Trophoblast cell (in vitro differentiated cells and primary cell): ENCODE measurements around the gene DSE.

Experiments used
- DNase-seq, 2 donors: peaks; one replicate each; pipeline ENCODE4 v3.0.0-alpha.2; 2016
- H2AFZ ChIP-seq: 2 replicates; pipeline ENCODE4 v1.6.1; 2013; ENCODE audit warnings: low read length, moderate library complexity, mild to moderate bottlenecking; ENCODE audit not compliant: insufficient read depth, poor library complexity
- H2AK5ac ChIP-seq: 2 replicates; pipeline ENCODE4 v1.6.1; 2013; ENCODE audit warnings: mild to moderate bottlenecking, low read length
- H2BK120ac ChIP-seq: 2 replicates; pipeline ENCODE4 v1.6.1; 2013; ENCODE audit warnings: low read length, mild to moderate bottlenecking, moderate library complexity; ENCODE audit not compliant: insufficient read depth, poor library complexity
- H2BK12ac ChIP-seq: 2 replicates; pipeline ENCODE4 v1.6.1; 2013; ENCODE audit warnings: mild to moderate bottlenecking, low read length, moderate library complexity
- H2BK5ac ChIP-seq: 2 replicates; pipeline ENCODE4 v1.6.1; 2013; ENCODE audit warnings: low read length, low read depth, moderate library complexity, mild to moderate bottlenecking; ENCODE audit not compliant: poor library complexity
- H3K14ac ChIP-seq: 2 replicates; pipeline ENCODE4 v1.6.1; 2013; ENCODE audit warnings: mild to moderate bottlenecking, low read length
- H3K18ac ChIP-seq: 2 replicates; pipeline ENCODE4 v1.6.1; 2013; ENCODE audit warnings: mild to moderate bottlenecking, low read length
- H3K23ac ChIP-seq: 2 replicates; pipeline ENCODE4 v1.6.1; 2013; ENCODE audit warnings: low read length
- H3K27ac ChIP-seq: 2 replicates; pipeline ENCODE4 v1.5.1; 2013; ENCODE audit warnings: low read depth, mild to moderate bottlenecking, inconsistent platforms, low read length, moderate library complexity
- H3K27me3 ChIP-seq: 2 replicates; pipeline ENCODE4 v1.6.1; 2013; ENCODE audit warnings: inconsistent platforms, mild to moderate bottlenecking, low read length, moderate library complexity; ENCODE audit not compliant: insufficient read depth
- H3K36me3 ChIP-seq, 2 experiments: 1 replicate in 1 of 2; 2 replicates in 1 of 2; pipeline ENCODE4 v1.6.1; 2013; ENCODE audit warnings: low read length in 2 of 2, mild to moderate bottlenecking in 2 of 2, moderate library complexity in 1 of 2; ENCODE audit not compliant: insufficient read depth in 2 of 2, control insufficient read depth in 1 of 2
- H3K4ac ChIP-seq: 2 replicates; pipeline ENCODE4 v1.6.1; 2013; ENCODE audit warnings: low read depth, mild to moderate bottlenecking, low read length, moderate library complexity
- H3K4me1 ChIP-seq, 2 experiments: 1 replicate in 1 of 2; 2 replicates in 1 of 2; pipeline ENCODE4 v1.6.1; 2013; ENCODE audit warnings: low read length in 2 of 2, mild to moderate bottlenecking in 2 of 2, moderate library complexity in 1 of 2; ENCODE audit not compliant: insufficient read depth in 2 of 2, control insufficient read depth in 1 of 2
- H3K4me2 ChIP-seq: 2 replicates; pipeline ENCODE4 v1.6.1; 2013; ENCODE audit warnings: inconsistent platforms, mild to moderate bottlenecking, low read length, moderate library complexity
- H3K4me3 ChIP-seq: 2 replicates; pipeline ENCODE4 v1.5.1; 2013; ENCODE audit warnings: mild to moderate bottlenecking, low read depth, low read length, inconsistent platforms
- H3K79me1 ChIP-seq: one replicate; pipeline ENCODE4 v1.6.1; 2013; ENCODE audit warnings: low read length
- H3K79me2 ChIP-seq: 2 replicates; pipeline ENCODE4 v1.6.1; 2013; ENCODE audit warnings: low read length, mild to moderate bottlenecking; ENCODE audit not compliant: control insufficient read depth, insufficient read depth, poor library complexity
- H3K9ac ChIP-seq: 2 replicates; pipeline ENCODE4 v1.6.1; 2013; ENCODE audit warnings: mild to moderate bottlenecking, low read length
- H3K9me3 ChIP-seq: 2 replicates; pipeline ENCODE4 v1.6.1; 2013; ENCODE audit warnings: low read depth, mild to moderate bottlenecking, control low read depth, inconsistent platforms, low read length; ENCODE audit not compliant: insufficient read depth
- H4K12ac ChIP-seq: 2 replicates; pipeline ENCODE4 v1.6.1; 2013; ENCODE audit warnings: low read depth, mild to moderate bottlenecking, low read length, moderate library complexity
- H4K8ac ChIP-seq: 2 replicates; pipeline ENCODE4 v1.6.1; 2013; ENCODE audit warnings: low read depth, mild to moderate bottlenecking, low read length, moderate library complexity
- H4K91ac ChIP-seq: one replicate; pipeline ENCODE4 v1.6.1; 2013; ENCODE audit warnings: low read depth, mild to moderate bottlenecking, low read length, moderate library complexity
- WGBS: extraction: QIAGEN DNeasy Blood & Tissue Kit; methylation state at CpG from one replicate; pipeline ENCODE4 v1.1.7; 2013; ENCODE audit warnings: missing lambda C conversion rate; ENCODE audit not compliant: insufficient read length, insufficient coverage; ENCODE audit errors: extremely low coverage; 5-methylcytosine and 5-hydroxymethylcytosine counted together

DSE gene

GRCh38 chr6:116373940-116374339 lies 3.2 kb downstream of the DSE start:
- no peak overlapping the region for H2BK120ac ChIP-seq
- H2BK12ac ChIP-seq, result no peak overlapping the region
- no peak overlapping the region for H3K27ac ChIP-seq
- H3K4ac ChIP-seq, result no peak overlapping the region
- no peak overlapping the region for H3K18ac ChIP-seq
- H4K8ac ChIP-seq, result no peak overlapping the region
- H3K9me3 ChIP-seq, result no peaks in the 10 kb centered on the region
- H2AFZ ChIP-seq, result no peak overlapping the region
- no peak overlapping the region for H3K4me2 ChIP-seq
- H3K79me2 ChIP-seq, result peaks cover 10% of the 10 kb centered on the region
- WGBS, result no CpG with 5 or more reads among the region's 1 CpG
- H4K12ac ChIP-seq, result no peak overlapping the region
- H3K14ac ChIP-seq, result no peak overlapping the region
- H2BK5ac ChIP-seq, result no peak overlapping the region
- no peak overlapping the region for H3K9ac ChIP-seq
- peaks cover 3% of the 10 kb centered on the region in 2 experiments for H3K4me1 ChIP-seq
- H3K23ac ChIP-seq, result no peak overlapping the region
- no peak overlapping the region for H4K91ac ChIP-seq
- H3K79me1 ChIP-seq, result peaks cover 10% of the 10 kb centered on the region
- no peaks in the 10 kb centered on the region for H3K27me3 ChIP-seq
- H3K36me3 ChIP-seq, result no peaks in the 10 kb centered on the region
- H2AK5ac ChIP-seq, result no peak overlapping the region
- DNase-seq, result no peak
- H3K4me3 ChIP-seq, result no peak overlapping the region

GRCh38 chr6:116374586-116374985 lies 3.8 kb downstream of the DSE start:
- H4K91ac ChIP-seq, result no peak overlapping the region
- no peak overlapping the region for H2BK12ac ChIP-seq
- peaks cover 10% of the 10 kb centered on the region for H3K79me2 ChIP-seq
- no peak overlapping the region for H3K14ac ChIP-seq
- H3K9ac ChIP-seq, result no peak overlapping the region
- H2BK120ac ChIP-seq, result no peak overlapping the region
- no CpG with 5 or more reads among the region's 5 CpGs for WGBS
- H3K4me2 ChIP-seq, result no peak overlapping the region
- H3K4me1 ChIP-seq, result peaks cover 3% of the 10 kb centered on the region in 2 experiments
- no peak overlapping the region for H3K18ac ChIP-seq
- no peak overlapping the region for H3K23ac ChIP-seq
- no peak for DNase-seq
- no peak overlapping the region for H2AK5ac ChIP-seq
- H4K8ac ChIP-seq, result no peak overlapping the region
- H3K4ac ChIP-seq, result peak overlapping the region; percentile 27
- H3K79me1 ChIP-seq, result peaks cover 10% of the 10 kb centered on the region
- H2AFZ ChIP-seq, result no peak overlapping the region
- H3K27me3 ChIP-seq, result no peaks in the 10 kb centered on the region
- no peak overlapping the region for H2BK5ac ChIP-seq
- no peak overlapping the region for H3K4me3 ChIP-seq
- no peaks in the 10 kb centered on the region for H3K9me3 ChIP-seq
- H3K27ac ChIP-seq, result no peak overlapping the region
- no peak overlapping the region for H4K12ac ChIP-seq
- no peaks in the 10 kb centered on the region for H3K36me3 ChIP-seq

- no peaks in the 10 kb centered on the region for H3K27me3 ChIP-seq
- H4K8ac ChIP-seq, result no peak overlapping the region
- H3K18ac ChIP-seq, result no peak overlapping the region
- H2AFZ ChIP-seq, result no peak overlapping the region
- peaks cover 10% of the 10 kb centered on the region for H3K79me1 ChIP-seq
- H3K4ac ChIP-seq, result no peak overlapping the region
- no peak overlapping the region for H3K4me2 ChIP-seq
- H3K23ac ChIP-seq, result no peak overlapping the region
- no peak overlapping the region for H2BK5ac ChIP-seq
- no peak overlapping the region for H3K4me3 ChIP-seq
- no peak for DNase-seq
- H2BK120ac ChIP-seq, result no peak overlapping the region
- H3K79me2 ChIP-seq, result peaks cover 10% of the 10 kb centered on the region
- H4K91ac ChIP-seq, result no peak overlapping the region
- peaks cover 0 to 1% of the 10 kb centered on the region in 2 experiments for H3K4me1 ChIP-seq
- no peak overlapping the region for H3K9ac ChIP-seq
- WGBS, result no CpG with 5 or more reads among the region's 2 CpGs
- H3K14ac ChIP-seq, result no peak overlapping the region
- no peak overlapping the region for H2BK12ac ChIP-seq
- no peaks in the 10 kb centered on the region for H3K36me3 ChIP-seq
- no peak overlapping the region for H4K12ac ChIP-seq
- no peak overlapping the region for H2AK5ac ChIP-seq
- no peak overlapping the region for H3K27ac ChIP-seq
- H3K9me3 ChIP-seq, result no peaks in the 10 kb centered on the region
These were observed 4.5 kb downstream of the DSE start for GRCh38 chr6:116375262-116375661.

GRCh38 chr6:116376149-116376548 lies 5.4 kb downstream of the DSE start:
- H3K9me3 ChIP-seq, result no peaks in the 10 kb centered on the region
- no peak overlapping the region for H3K4me3 ChIP-seq
- H3K4ac ChIP-seq, result no peak overlapping the region
- no peak for DNase-seq
- H2AFZ ChIP-seq, result no peak overlapping the region
- no peak overlapping the region for H3K14ac ChIP-seq
- no peak overlapping the region for H3K27ac ChIP-seq
- H3K4me1 ChIP-seq, result peaks cover 0 to 3% of the 10 kb centered on the region in 2 experiments
- WGBS, result 100% methylated on average over 1 of the region's 4 CpGs
- no peak overlapping the region for H4K12ac ChIP-seq
- no peaks in the 10 kb centered on the region for H3K36me3 ChIP-seq
- H3K79me2 ChIP-seq, result peaks cover 6% of the 10 kb centered on the region
- no peak overlapping the region for H4K91ac ChIP-seq
- H2AK5ac ChIP-seq, result no peak overlapping the region
- H3K23ac ChIP-seq, result no peak overlapping the region
- H3K27me3 ChIP-seq, result no peaks in the 10 kb centered on the region
- no peak overlapping the region for H2BK12ac ChIP-seq
- no peak overlapping the region for H3K4me2 ChIP-seq
- H2BK120ac ChIP-seq, result no peak overlapping the region
- H3K9ac ChIP-seq, result no peak overlapping the region
- no peak overlapping the region for H4K8ac ChIP-seq
- peaks cover 3% of the 10 kb centered on the region for H3K79me1 ChIP-seq
- H3K18ac ChIP-seq, result no peak overlapping the region
- H2BK5ac ChIP-seq, result no peak overlapping the region
